T-helper 22 cell (primary cell): ENCODE data around the gene GRIN1.

Source experiments
- DNase-seq: peaks from one replicate; pipeline ENCODE4 v3.0.0-alpha.2; 2020; ENCODE audit warnings: low read depth

Gene GRIN1

DNA sequence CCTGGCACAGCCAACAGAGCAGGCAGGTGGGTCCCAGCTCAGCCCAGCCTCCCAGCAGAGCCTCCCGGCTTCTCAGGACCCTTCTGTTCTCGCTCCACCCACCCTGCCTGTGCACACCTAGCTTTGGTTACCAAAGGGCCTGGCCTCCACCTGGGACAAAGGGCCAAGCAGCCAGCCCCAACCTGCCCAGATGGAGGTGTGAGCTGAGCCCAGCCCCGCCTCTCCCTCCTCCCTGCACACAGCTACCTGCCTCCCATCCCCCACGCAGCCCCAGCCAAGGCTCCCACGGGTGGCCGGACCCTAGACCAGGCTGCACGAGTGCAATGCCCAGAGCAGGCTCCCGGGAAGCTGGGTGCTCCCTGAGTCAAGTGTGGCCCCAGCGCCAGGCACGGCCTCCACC, 56.0 kb downstream of the GRIN1 start:
- DNase-seq = no peak

DNA sequence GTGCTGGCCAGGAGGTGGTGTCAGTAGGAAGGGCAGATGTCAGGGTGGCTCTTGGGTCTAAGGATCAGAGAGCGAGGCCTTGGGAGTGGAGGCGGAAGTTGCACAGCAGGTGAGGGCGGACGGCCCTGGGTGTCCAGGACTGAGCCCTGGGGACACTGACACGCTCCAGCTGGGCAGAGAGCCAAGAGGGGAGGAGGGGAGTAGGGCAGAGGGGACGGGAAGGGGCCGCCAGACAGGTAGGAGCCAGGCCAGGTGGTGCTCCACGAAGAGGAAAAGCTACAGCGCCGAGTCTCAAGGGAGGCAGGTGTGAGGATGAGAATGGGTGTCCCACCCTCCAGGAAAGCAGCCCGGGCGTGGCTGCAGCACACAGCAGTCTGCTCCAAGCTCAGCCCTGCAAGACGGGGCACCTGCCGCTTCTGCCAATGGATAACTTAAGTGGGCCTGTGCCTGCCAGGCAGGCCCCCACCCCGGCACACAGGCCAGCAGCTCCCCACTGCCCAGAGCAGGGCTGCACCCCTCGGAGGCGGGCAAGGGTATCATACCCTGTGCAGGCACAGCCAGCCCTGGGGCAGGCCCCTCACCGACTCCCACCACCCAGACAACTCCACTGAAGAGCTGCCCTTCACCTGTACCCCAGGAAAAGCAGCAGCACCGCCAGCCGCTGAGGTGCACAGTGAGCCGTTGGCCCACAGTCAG, 56.7 kb downstream of the GRIN1 start:
- DNase-seq = no peak

DNA sequence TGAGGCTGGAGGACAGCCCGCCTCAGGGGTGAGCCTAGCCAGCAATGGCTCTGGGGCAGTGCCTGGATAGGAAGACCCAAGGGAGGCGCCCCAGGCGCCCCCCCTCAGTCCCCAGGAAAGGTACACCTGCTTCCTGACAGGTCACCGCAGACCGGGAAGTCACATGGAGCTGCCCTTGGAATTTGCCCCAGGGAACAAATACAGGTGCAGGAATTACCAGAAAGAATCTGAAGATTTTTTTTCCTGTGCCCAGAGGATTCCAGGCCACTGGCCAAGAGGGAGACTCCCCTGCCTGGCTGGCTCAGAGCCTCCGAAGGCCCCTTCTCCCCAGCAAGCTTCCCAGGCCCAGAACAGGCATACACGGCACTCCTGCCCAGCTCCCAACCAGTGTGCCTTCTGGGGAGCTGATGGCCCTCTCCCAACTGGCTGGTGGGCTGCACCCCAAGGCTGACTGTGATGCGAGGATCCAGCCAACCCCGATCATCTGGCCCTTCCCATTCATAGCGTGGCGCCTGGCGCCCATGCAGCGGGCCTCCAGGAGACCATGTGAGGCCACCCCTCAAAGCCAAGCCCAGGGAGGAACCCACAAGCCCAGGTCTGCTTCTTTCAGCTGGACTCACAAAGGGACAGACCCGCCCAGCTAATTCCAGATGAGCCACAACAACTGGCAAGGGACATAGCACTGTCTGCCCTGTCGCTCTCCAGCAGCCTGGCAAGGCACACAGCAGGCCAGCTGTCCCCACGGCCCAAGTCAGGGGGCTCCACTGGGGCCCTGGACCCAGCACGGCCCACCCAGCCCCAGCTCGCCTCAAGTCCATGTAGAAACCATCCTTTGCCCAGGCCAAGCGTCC, 59.3 kb downstream of the GRIN1 start:
- DNase-seq = no peak

DNA sequence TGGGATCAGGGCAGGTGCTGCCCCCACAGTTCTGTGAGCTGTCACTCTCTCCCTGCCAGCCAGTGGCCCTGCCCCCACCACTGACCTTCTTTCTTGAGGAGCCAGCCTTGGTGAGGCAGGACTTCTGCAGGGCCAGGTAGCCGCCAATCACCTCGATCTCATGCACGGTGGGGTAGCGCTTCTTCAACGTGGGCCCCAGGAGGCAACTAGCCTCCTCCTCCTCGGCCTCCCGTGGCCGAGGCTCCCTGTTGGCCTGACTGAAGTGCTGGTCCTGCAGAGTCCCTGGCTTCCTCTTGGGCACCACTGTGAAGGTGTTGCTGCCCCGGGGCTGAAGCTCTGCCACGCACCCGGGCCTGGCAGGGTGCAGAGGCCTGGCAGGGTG, 59.9 kb downstream of the GRIN1 start:
- DNase-seq = no peak

DNA sequence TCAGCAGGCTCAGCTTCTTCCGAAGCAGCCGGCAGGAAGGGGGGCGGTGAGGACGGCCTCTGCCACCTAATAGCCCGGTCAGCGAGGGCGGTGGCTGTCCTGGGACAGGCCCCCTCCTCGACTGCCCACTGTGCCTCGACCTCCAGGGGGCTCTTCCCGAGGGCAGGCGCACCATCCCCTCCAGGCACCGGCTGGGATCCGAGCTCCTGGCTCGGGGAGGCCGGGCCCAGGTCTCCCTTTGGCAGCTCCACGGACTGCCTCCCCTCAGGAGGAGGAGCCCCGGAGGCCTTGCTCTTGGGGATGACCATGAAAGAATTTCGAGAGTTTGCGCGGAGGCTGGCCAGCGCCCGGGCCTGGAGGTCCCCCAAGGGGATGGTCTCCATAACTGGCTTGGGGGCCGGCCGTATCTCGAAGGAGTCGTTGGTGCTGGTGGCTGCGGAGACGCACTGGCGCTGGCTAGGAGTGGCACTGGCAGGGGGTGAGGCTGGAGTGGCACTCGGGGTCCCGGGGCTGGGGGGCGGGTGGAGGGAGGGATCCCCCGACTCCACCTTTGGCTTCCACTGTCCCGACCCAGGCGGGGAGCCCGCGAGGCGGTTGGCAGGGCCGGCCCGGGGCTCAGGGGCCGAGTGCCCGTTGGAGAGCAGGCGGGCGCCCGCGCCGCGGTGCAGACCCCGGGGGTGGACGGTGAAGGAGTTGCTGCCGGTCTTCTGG, 60.6 kb downstream of the GRIN1 start:
- no peak for DNase-seq

DNA sequence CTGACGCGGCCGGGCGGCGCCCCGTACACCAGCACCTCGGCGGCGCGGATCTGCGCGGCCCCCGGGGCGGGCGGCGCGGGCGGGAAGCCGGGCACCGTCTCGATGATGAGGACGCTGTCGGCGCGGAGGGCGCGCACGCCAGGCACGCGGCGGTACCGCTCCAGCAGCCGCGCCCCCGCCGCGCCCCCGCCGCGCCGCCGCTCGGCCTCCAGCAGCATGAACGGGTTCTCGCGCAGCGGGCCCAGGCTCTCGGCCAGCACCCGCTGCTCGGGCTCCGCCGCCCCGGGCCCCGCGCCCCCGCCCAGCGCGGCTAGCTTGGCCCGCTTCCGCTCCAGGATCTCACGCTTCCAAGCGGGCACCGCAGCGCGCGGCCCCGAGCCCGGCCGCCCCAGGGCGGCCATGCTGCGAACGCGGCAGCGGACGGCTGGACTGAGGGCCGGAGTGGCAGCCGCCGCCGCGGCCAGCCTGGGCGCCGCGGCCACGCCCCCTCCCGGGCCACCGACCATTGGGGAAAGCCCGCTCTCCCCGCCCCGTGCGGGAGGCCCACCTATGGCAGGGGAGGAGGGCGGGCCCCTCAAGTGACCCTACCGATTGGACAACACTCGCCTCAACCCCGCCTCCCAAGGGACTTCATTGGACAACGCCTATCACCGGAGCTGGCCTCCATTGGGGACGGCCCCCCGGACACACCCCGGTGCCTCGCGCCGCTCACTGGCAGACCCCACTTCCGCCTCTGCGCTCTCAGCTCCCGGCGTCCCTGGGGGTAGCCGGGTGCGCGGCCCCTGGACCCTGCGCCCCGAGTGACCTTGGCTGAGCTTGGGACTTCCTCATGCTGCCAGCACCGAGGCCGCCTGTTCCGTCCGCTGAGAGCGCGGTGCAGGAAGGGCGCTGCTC, 61.6 kb downstream of the GRIN1 start, which contains the start of gene TPRN:
TPRN (minus strand) TSS at position 431 of the 894 bp plus-strand sequence; CDS start at position 401, 30 bp downstream.
- peak; percentile 98 for DNase-seq

DNA sequence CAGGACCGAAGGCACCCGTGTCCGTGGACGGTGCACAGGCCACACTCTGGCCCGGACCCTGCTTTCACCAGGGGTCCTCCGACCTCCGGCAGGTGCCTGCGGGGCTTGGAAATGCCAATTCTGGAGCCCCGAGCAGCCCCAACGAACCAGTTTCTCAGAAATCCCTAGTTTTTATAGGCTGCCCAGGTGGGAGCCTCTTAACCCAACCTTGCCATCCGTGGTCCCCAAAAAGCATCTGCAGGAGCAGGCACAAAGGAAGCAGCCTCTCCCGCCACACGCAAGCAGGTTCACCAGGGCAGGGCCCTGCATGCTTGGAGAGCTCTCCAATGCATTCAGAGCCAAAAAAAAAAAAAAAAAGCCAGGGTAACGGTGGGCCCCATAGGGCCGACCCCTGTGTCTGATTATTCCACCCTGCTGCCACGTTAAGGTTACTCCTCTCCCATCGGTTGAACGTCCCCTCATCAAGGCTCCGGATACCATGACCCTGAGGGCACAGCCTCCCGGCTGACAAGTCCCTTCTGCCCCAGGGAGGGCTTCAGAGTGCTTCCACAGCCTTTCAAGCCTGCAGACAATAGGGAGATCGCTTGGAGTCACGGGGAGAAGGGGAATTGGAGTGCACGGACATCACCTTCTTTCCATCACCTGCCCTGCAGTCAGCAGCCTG, 62.4 kb downstream of the GRIN1 start:
- no peak for DNase-seq

DNA sequence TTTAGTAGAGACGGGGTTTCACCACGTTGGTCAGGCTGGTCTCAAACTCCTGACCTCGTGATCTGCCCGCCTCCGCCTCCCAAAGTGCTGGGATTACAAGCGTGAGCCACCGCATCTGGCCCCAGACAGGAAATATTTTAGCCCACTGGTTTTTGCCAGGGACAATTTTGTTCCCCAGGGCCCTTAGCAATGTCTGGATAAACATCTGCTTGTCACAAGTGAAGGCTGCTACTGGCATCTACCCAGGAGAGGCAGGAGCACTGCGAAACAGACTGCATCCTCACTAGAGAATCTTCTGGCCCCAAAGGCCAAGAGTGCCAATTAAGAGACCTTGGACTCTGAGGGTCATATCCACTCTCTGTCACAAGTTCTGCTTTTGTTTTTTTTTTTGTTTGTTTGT, 64.0 kb downstream of the GRIN1 start:
- DNase-seq = no peak

DNA sequence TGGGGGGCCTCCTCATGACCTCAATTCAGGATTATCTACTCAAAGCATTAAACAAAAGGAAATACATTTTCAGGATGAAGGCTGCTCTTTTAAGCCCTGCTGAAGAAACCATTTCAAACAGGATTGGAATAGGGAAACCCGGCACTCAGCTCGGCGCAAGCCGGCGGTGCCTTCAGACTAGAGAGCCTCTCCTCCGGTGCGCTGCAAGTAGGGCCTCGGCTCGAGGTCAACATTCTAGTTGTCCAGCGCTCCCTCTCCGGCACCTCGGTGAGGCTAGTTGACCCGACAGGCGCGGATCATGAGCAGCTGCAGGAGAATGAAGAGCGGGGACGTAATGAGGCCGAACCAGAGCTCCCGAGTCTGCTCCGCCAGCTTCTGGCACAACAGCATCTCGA, 65.8 kb downstream of the GRIN1 start:
- DNase-seq = no peak

DNA sequence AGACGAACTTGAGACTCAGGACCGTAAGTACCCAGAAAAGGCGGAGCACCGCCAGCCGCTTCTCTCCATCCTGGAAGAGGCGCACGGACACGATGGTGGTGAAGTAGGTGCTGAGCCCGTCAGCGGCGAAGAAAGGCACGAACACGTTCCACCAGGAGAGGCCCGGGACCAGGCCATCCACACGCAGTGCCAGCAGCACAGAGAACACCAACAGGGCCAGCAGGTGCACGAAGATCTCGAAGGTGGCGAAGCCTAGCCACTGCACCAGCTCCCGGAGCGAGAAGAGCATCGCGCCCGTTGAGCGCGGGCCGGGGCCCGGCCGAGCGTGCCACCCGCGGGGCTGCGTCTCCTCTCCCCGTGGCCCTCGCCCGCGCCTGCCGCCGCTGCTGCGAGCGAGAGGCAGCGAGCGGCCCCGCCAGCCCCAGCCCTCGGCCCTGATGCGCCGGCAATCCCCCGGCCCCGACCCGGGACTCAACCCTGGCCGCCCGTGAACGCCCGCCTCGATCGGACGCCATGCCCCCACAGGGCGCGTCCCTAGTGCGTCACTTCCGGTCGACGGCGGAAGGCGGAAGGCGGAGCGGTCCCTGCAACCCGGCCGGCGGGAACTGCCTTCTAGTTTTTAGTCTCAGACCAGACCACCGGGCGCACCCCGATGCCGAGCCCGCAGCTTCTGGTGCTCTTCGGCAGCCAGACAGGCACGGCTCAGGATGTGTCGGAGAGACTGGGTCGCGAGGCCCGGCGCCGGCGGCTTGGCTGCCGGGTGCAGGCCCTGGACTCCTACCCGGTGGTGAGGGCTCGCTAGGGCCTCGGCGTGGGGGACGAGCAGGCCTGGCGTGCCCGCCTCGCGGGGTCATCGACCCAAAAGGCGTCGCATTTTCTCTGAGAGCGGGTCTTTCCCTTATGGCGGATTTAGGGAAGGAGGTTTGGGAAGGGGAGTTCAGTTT, 66.4 kb downstream of the GRIN1 start, which contains the start of the genes NDOR1 and TMEM203:
NDOR1 (plus strand) TSS at position 575 of the 944 bp plus-strand sequence; CDS start at position 653, 78 bp downstream.
TMEM203 (minus strand) TSS at position 523 of the 944 bp plus-strand sequence; CDS start at position 289, 234 bp downstream.
- peak; percentile 90 for DNase-seq

DNA sequence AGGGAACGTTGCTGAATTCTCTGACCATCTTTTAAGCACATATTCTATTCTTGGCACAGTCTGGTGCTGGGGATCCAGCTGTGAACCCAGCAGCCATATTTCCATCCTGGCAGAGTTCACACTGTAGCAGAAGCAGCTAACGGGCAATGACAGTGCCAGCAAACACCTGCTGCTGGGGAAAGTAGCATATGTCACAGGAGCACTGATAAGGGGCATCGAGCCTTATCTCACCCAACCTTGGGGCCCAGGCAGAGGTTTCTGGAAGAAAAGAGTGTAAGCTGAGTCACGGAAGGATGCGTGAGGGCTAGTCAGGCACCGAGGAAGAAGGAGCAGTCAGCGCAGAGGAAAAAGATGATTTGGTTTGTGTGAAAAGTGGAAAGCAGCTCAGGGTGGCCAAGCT, 67.6 kb downstream of the GRIN1 start:
- DNase-seq = no peak

DNA sequence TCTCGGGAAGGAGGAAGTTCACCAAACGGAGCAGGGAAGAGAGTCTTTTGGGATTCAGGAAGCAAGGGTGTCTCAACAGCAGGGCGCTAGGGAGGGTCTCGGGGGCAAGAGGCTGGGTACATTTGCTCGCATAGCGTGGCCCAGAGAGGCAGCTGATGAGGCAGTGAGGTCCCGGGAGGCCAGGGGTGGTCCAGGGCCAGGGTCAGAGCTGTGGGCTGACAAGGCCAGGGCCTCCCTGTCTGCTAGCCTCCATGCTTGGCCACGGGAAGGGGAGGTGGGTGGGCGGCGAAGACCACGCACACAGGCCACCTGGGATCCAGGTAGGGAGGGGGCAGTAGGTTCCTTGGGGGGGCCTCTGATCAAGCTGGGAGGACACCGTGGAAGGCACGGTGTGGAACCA, 72.6 kb downstream of the GRIN1 start:
- DNase-seq = no peak

DNA sequence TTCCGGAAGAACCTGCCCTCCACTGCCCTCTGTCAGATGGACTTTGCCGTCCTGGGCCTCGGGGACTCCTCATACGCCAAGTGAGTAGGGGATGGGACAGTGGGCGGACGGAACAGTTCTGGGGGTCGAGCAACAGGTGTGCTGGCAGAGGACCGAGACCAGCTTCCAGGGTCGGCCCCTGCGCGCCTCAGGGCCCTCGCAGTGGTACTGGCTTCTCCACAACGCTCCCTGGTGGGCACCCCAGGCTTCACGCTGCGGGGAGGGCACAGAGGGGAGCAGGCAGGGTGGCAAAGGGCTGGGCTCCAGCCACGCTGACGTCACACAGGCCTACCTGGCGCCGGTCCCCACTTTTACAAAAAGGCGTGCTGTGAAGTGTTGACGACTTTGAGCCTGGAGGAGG, 73.6 kb downstream of the GRIN1 start:
- no peak for DNase-seq

DNA sequence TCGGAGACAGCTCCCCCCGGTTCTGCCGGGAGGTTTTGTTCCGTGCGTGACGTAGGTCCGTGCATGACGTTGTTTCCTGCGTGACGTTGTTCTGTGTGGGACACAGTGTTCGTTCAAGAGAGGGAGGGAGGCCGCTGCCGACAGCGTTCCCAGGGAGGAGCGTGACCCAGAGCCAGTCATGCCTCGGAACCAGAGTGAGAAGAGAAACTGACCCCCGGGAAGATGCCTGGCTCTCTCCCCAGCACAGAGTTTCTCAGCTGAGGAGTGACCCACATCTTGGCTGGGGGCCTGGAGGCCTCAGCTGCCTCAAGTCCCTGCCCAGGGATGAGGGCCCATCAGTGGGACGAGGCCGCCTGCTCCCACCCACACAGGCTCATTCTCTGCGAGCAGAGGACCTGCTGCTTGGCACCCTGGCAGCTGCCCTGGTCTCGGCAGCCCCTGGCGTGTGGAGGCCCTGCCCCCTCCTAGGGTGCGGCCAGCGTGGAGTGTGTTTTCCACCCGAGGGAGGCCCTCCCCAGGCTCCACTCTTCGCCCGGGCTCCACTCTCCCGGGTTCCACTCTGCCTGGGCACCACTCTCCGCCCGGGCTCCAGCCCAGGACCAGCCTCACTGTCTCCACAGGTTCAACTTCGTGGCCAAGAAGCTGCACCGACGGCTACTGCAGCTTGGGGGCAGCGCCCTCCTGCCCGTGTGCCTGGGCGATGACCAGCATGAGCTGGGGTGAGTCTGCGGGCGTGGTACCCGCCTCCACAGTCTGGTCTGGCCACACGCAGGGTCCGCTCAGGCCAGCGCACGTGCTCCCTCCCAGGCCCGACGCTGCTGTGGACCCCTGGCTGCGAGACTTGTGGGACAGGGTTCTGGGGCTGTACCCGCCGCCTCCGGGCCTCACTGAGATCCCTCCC, 74.5 kb downstream of the GRIN1 start:
- DNase-seq = no peak

DNA sequence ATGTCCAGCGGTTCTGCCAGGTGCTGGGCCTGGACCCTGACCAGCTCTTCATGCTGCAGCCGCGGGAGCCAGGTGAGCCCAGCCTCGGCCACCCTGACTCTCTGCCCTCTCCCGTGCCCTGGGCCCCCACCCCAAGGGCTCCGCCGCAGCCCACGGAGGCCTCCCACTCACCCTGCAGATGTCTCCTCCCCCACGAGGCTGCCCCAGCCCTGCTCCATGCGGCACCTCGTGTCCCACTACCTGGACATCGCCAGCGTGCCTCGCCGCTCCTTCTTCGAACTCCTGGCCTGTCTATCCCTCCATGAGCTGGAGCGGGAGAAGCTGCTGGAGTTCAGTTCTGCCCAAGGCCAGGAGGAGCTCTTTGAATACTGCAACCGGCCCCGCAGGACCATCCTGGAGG, 75.7 kb downstream of the GRIN1 start:
- DNase-seq = no peak

DNA sequence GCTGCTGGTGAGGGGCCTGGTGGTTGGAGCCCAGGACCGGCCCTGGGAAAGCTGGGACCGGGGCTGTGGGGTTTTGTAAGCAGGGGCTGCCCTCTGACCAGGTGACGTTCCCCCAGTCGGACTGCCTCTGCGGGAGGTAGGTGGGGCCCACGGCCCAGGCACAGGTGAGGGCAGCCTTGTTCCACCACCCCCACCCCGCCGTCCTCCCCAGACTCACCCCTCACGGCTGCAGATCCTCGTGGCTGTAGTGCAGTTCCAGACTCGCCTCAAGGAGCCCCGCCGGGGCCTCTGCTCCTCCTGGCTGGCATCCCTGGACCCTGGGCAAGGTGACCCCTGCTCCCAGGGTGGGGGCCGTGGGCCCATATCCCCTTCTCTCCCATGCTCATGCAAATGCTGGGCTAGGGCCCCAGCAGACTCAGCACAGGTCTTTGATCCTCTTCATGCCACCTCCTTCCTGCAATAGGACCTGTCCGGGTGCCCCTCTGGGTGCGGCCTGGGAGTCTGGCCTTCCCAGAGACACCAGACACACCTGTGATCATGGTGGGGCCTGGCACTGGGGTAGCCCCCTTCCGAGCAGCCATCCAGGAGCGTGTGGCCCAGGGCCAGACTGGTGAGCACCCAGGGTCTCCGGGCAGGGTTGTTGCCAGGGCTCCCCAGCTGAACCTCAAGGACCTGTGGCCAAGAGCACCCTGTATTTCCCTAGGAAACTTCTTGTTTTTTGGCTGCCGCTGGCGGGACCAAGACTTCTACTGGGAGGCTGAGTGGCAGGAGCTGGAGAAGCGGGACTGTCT, 76.4 kb downstream of the GRIN1 start:
- no peak for DNase-seq

DNA sequence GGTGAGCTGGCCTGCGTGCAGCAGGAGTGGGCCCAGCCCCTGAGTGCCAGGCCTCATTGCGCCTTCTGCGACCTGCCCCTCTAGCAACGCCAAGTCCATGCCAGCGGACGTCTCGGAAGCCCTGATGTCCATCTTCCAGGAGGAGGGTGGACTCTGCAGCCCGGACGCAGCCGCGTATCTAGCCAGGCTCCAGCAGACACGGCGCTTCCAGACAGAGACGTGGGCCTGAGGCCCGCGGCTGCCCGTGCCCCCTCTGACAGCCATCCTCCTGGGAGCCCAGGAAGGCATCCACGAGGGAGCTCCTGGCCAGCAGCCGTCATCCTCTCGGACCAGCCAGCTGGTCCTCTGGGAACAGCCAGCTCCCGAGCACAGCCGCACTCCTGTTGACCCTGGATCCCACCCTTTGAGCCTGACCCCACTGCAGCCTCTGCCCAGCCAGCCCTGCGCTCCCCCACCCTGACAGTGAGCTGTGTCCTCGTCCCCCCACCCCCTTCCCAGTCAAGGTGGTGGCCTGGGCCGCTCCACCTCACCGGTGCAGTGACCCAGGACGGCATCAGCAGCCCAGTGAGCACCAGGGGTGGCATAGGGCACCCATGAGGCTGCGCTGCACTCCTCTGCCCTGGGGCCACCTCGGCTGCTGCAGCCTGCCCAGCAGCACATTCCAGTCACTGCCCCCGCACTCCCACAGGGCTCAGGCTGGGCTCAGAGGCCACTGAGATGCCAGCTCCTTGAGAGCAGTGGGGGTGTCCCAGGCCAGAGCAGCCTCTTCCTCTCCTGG, 77.4 kb downstream of the GRIN1 start:
- DNase-seq = no peak
